GM21723 (cell line): ENCODE measurements around the gene PRSS56.
A peak's percentile ranks its signal among the peaks of the same experiment; 100 is the strongest.

ENCODE experiments used
- ATAC-seq: cut with Tn5 transposase; IDR thresholded peaks from one replicate; pipeline ENCODE4 v1.9.1; 2021; ENCODE audit warnings: mild to moderate bottlenecking, moderate library complexity; ENCODE audit not compliant: unreplicated experiment

The PRSS56 gene

DNA sequence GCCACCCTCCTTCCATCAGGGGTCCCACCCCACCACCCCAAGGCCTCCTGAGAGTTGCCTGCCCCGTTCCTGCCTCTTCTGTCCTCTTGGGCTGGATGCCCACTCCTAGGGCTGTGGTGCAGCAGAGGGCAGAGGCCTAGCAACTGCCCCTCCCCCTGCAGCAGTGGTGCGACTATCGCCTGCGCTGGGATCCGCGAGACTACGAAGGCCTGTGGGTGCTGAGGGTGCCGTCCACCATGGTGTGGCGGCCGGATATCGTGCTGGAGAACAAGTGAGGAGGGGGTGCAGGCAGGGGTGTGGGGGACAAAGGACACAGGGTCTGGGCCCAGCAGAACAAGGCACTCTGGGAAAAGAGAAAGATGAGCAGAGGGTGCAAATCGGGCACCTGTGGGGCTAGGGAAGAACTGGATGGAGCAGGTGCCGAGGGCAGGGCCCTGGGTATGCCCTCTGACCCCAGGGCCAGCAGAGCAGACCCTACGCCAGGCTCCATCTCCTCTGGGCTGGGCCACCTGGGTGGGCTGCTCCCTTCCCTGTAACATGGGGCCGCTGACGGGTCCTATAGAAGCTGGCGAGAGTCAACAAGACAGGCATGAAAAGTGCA lies 20.4 kb downstream of the PRSS56 start:
- no peak for ATAC-seq

DNA sequence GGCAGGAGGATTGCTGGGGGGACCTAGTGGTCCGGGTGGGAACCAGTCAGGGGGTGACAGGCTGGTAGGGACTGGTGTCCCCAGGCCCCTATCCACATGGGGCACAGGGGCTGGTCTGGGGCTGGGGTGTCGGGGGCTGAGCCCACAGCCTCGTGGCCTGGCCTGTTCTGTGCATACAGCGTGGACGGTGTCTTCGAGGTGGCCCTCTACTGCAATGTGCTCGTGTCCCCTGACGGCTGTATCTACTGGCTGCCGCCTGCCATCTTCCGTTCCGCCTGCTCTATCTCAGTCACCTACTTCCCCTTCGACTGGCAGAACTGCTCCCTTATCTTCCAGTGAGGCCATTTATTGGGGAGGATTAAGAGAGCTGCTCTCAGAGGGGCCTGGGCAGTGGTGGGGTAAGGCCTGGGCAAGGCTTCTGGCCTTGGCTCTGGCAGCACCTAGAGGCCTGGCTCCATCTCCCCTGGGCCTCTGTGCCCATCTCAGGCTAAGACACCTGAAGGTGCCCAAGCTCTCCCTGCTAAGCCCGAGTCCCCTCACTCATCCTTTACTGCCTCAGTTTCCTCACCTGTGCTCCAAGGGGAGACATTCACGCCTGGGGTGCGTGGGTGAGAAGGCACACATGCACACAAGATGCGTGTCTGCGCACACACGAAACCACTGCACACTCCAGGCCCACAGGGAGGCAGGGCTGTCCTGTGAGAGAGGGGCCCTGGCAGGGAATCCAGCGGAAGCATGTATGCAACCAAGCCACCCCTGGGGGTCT lies 21.2 kb downstream of the PRSS56 start:
- no peak for ATAC-seq

DNA sequence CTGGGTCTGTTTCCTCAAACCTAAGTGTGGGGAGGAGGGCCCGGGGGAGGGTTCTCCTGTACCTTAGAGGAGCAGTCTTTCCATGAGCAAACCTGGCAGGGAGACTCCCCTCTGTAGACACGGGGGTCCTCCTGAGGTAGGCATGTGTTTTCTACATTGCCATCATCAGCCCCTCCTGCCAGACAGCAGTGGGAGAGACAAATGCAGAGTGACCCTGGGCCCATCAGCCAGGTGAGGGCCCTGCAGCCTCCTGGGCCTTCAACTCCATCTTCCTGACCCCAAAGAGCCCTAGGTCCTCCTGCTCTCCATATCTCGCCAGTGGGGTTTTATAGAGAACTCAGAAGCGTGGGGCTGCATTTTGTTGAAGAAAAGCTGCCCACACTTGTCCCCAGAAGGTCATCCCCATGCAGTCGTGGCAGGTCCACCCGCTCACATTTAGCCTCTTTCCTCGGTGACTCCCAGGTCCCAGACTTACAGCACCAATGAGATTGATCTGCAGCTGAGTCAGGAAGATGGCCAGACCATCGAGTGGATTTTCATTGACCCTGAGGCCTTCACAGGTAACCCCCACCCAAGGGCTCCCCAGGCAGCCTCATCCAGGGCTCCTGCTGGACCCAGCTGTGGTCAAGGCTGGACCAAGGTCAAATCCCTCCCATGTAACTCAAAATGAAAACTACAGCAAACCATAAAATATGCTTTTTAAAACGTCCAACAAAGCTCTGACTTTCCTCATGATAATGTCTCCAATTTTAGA lies 21.9 kb downstream of the PRSS56 start:
- ATAC-seq: no peak

DNA sequence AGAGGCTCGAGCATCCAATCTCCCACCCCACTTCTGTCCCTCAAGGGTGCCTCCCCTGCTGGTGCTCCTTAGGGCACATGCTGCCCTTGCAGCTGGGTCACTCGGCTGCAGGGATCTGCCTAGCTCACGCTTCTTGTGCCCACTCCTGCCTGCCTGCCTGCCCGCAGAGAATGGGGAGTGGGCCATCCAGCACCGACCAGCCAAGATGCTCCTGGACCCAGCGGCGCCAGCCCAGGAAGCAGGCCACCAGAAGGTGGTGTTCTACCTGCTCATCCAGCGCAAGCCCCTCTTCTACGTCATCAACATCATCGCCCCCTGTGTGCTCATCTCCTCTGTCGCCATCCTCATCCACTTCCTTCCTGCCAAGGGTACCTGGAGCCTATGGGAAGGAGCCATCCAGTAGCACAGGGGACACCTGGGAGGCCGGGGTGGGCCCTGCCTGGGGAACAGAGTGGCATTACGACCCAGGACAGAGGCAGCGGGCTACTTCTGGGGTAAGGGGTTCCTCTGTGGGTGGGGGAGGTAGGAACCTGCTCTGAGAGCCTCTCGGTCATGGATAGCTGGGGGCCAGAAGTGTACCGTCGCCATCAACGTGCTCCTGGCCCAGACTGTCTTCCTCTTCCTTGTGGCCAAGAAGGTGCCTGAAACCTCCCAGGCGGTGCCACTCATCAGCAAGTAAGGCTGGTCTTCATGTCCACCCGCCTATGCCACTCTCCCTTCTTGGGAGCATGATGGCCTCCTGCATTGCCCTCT lies 22.7 kb downstream of the PRSS56 start:
- no peak for ATAC-seq

DNA sequence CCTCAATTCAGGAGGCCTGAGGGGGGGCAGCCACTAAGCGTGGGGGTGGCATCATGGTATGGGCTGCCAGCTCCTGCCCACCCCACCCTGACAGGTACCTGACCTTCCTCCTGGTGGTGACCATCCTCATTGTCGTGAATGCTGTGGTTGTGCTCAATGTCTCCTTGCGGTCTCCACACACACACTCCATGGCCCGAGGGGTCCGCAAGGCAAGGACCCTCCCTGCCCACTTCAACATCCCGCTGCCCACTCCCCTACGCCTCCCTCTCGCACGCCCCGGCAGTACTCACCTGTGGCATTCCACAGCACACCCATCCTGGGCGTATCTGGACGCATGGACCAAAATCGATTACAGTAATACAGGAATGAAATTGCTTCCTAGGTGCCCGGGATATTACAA lies 23.3 kb downstream of the PRSS56 start:
- no peak for ATAC-seq

DNA sequence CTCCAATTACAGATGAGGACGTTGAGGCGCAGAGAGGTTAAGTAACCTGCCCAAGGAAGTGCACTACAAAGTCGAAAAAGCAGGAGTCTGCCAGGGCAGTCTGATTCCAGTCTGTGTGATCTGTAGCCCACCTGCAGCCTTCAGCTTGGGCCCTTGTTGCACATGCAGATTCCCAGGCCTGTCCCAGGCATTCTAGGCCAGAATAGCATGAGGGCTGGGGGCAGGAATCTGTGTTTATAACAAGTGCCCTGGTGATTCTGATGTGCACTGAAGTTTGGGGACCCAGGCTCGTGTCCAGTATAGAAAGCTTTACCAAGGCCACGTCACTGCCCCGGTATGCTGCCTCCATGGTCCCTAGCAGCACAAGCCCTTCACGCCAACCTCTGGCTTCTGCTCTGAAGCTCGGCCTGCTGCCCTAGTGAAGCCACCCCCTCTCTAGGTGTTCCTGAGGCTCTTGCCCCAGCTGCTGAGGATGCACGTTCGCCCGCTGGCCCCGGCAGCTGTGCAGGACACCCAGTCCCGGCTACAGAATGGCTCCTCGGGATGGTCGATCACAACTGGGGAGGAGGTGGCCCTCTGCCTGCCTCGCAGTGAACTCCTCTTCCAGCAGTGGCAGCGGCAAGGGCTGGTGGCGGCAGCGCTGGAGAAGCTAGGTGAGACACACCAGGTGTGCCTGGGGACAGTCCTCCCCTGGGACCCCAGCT lies 23.9 kb downstream of the PRSS56 start:
- ATAC-seq: no peak

DNA sequence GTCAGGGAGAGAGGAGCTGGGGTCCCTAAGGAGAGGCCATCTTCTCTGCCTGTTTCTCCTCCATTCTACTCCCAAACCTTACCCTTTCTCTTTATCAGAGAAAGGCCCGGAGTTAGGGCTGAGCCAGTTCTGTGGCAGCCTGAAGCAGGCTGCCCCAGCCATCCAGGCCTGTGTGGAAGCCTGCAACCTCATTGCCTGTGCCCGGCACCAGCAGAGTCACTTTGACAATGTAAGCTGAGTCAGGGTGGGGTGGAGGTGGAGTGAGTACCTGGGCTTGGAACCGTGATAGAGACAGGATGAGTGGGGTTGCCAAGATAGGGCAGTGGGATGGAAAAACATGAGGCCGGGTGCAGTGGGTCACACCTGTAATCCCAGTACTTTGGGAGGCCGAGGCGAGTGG lies 24.5 kb downstream of the PRSS56 start:
- ATAC-seq: no peak

DNA sequence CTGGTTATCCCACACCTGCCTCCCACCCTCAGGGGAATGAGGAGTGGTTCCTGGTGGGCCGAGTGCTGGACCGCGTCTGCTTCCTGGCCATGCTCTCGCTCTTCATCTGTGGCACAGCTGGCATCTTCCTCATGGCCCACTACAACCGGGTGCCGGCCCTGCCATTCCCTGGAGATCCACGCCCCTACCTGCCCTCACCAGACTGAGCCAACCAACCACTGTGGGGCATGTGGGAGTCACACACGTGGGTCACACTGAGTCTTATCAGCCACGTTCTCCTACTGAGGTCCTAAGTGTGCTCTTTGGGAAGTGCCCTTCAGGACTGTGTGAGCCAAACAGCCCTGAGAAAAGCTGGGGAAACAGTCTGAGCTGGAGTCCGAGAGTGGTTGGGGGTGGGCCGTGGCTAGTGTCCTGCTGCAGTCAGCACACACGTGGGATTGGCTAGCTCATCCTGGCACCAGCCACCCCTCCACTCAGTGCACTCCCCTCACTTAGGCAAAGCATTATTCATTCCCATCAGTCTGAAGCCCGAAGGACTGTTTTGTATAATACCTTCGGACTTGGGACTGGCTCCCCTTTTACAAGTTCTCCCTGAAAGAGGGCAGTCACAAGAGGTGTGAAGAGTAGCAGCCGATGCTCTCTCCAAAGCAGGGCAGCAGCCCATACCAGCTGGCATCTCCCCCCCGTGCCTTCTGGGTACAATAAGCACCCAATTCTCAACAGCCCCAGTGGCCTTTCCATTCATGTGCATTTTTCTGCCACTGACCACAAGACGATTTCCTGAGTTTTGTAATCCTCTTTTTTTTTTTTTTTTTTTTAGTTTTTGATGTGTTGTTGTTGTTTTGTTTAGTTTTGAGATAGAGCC lies 25.6 kb downstream of the PRSS56 start:
- no peak for ATAC-seq

DNA sequence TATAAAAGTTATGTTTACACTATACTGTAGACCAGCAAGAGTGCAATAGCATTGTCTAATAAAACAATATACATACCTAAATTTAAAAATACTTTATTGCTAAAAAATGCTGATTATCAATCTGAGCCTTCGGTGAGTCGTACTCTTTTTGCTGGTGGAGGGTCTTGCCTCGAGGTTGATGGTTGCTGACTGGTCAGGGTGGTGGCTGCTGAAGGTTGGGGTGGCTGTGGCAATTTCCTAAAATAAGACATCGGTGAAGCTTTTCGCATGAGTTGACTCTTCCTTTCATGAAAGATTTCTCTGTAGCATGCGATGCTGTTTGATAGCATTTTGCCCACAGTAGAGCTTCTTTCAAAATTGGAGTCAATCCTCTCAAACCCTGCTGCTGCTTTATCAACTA lies 27.8 kb downstream of the PRSS56 start:
- ATAC-seq: no peak

DNA sequence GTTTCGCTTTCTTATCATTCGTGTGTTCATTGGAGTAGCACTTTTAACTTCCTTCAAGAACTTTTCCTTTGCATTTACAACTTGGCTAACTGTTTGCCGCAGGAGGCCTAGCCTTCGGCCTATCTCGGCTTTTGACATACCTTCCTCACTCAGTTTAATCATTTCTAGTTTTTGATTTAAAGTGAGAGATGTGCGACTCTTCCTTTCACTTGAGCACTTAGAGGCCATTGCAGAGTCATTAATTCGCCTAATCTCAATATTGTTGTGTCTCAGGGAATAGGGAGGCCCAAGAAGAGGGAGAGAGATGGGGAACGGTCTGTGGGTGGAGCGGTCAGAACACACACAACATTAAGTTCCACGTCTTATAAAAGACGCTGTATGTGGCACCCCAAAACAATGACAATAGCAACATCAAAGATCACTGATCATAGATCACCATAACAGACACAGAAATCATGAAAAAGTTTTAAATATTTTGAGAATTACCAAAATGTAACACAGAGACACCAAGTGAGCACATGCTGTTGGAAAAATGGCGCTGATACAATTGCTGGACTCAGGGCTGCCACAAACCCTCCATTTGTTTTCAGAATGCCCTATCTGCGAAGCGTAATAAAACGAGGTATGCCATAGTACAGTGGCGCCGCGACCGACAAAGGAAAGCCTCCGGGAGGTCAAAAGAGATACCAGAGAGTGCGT lies 29.6 kb downstream of the PRSS56 start:
- ATAC-seq: no peak

DNA sequence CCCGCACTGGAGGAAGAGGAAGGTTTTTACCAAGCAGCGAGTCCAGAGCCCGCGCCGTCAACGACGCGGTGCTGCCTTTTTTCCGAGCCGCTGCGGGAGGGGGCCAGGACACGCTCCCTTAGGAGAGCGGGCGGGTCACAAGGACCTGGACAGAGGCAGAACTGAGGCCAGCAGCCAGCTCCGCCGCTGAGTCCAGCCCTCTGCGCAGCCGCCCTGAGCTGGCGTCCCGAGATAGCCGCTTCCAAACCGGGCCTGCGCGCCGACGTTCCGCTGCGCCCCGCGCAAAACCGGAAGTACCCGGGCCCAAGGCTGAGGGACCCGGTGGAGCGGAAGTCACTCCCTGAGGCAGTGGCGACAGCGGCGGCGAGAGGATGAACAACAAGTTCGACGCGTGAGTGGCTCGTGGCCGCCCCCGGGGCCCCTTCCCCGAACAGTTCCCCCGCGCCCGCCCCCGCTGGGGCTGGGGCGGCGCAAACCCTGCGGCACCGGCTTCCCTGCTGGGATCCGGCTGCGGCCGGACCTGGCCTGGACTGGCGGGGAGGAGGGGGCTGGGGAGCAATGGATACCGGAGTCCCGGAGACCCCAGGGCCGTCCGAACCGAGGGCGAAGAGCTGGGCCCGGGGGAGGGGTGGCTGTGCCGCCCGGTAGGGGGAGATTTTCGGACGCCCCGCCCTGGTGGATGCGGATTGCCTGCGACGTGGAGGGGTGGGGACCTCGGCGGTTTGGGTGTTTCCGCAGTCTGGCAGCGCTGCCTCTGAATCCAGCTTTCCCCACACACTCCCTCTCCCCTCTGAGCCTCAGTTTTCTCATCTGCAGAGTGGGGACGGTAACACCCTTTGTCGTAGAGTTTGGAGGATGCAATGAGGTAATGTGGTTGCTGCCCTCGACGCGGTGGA lies 30.4 kb downstream of the PRSS56 start, which contains the start of the genes EIF4E2 and TIGD1:
EIF4E2 (plus strand) TSS at position 336 of the 896 bp plus-strand sequence; CDS start at position 372, 36 bp downstream.
TIGD1 (minus strand) TSS at position 204 of the 896 bp plus-strand sequence. CDS start 675 bp downstream, outside the sequence.
- peak; percentile 93 for ATAC-seq

DNA sequence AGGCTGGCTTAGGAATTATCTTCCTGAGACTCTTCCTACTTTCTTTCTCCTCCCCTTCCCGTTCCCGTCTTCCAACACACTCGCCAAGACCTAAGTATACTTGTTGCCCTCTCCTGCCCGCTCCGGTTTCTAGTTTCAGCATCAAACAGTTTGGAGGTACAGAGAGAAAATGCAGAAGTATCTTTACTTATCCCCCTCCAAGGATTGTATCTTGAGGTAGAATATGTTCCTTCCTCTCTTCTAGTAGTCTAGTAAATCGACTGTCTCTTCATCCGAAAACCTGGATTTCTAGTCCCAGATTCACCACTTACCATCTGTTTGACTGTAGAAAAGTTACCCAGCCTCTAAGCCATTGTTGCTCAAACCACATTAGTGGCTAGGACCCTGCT lies 31.1 kb downstream of the PRSS56 start:
- ATAC-seq: no peak

DNA sequence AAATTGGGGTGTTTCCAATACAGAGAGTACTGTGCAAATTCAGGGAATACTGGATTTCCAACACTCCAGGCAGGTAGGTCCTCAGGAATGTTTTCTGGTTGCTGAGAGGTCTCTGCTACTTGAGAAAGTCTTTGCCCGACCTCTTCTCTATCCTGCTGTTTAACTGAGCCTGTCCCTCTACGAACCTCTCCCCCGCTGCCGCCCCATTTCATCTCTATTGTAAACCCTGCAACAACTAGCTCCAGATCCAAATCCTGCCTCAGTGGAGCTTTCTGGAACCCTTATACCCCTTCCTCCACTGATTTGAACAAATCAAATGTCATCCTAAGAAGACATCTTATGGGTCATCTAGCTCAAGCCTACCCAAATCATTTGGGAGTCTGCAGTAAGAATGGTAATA lies 31.6 kb downstream of the PRSS56 start:
- no peak for ATAC-seq

DNA sequence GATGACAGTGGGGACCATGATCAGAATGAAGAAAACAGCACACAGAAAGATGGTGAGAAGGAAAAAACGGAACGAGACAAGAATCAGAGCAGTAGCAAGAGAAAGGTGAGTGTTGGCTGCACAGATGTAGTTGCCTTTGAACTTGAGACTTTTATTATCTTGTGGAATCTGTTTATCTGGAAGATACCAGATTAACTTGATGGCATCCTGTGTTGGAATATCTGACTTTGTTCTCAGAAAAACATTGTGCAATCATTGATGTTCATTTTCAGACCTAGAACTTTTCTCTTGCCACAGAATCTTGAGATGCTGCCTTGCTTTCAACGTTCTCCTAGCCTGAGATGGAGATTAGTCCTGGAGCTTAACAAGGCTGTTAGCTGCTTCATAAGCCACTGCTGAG lies 36.2 kb downstream of the PRSS56 start:
- ATAC-seq: no peak

DNA sequence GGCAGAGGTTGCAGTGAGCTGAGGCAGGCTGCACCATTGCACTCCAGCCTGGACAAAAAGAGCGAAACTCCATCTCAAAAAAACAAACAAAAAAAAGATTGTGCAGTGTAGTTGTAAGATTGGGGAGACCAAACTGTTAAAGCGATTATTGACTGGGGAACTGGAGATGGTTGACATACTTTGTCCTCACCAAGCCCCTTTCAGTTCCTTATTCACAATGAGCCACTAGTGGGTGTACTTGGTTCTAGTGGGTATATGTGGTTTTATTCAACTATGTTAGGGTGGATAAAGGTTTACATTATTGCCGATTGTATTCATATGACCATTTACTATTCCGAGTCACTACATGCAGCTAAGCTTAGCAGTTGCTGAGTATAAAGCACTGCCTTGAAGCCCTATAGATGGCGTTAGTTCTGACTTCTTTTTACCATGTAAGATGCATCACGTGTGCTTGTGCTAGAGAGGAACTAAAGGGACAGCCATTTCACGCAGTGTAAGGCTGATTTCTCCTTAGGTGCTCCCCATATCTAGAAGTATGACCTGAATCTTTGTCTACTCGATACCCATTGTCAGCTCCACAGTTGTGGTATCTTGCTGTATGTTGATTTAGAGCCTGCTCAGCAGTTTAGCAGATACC lies 42.4 kb downstream of the PRSS56 start:
- no peak for ATAC-seq

DNA sequence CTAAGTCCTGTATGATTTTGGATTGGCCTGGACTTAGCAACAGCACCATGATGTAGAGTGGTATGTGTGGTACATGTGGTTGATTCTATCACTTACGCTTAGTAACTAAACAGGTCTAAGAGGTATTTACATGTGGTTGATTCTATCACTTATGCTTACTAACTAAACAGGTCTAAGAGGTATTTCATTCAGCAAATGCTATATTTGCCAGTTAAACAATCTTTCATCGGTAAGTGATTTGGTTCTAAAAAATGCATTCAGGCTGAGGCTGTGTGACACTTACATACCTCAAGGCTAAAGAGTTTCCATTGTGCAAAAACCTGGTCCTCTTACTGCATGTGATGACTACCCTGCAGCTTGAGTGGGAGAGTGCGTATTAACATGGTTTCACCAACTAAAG lies 43.4 kb downstream of the PRSS56 start:
- ATAC-seq: no peak

DNA sequence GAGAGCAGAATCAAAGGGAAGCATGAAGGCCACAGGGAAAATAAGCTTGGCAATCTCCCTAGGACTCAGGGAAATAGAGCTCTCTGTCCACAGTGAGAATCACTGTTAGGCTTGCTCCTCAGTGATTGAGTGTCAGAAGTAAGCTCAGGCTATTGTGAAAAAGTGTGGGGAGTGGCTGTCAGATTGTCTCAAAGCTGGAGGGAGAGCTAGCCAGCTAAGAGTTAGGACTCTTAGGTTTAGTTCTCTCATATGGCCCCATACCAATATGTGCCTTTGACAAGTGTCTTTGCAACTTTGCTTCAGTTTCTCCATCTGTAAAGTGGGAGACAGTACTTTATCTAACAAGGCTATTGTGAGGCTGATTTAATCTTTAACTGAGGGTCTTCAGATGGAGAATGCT lies 47.5 kb downstream of the PRSS56 start:
- no peak for ATAC-seq
